Kidney tubule cell (primary cell): ENCODE measurements around the gene RELT.
"Not testable (repeated sequence)": the region's sequence is repeated elsewhere in the genome, so short reads cannot be mapped to it uniquely, and the experiment has no call there.

Experiments
- DNase-seq: peaks from one replicate; pipeline ENCODE4 v3.0.0-alpha.2; 2018; ENCODE audit warnings: low spot score

Gene RELT

DNA sequence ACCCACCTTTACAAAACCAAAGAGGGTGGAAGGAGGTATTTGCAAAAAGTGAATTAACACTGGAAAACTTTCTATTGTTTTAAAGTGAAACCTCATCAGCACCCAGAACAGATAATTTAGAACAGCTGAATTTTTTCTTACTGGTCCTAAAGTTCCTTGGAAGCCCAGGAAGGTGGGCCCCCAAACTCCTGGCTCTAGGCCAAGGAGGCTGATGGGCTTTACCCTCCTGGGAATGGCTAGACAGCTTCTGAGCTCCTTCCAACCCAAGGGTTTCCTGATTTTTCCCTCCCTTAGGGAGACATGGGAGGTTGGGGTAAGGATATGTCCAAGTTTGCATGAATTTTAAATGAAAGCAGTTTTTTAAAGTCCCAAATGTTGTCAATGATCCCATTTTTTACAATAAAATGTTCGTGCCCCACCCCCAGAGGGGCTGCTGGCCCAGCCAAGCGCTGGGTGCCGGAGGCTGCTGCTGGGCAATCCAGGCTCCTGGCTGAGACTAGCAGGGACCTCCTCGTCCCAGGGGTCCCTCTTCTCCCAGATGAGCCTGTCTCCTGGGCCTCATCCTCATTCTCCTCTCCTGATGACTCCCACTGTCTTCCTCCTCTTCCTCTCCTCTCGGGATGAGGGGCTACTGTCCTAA is 28.4 kb downstream of the RELT start:
- no peak for DNase-seq

DNA sequence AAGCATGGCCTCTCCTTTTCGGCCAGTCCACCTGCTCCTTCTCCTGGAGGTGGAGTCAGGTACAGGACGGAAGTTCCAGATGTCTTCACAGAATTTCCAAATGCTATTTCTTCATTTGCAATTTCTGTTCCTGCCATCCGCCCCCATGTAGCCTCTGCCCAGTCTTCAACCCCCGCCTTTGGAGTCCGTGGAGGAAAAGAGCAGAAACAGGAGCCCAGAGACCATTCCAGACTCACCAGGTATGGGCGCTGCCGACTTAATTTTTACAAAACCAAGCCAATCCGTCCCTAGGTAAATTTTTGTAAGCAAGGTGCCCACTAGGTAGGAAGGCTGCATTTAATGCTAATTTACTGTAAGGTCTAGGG is 28.9 kb downstream of the RELT start:
- no peak for DNase-seq

DNA sequence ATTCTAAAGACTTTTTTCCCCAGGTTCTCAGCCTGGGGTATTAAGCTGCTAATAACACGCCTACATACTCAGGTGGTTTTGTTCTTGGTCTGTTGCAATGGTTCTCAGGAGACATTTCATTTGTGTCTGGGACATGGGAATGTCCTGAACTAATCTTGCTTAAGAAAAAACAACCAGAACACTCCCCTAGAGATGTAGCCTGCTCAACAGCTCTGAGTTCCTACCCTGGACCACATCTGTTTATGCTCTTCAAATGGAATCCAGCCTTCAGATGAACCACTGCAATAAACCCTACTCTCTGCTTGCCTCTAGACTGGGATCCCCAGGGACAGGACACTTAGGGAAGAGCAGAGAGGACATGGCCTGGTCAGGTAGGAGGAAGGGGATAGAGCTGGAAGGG is 29.9 kb downstream of the RELT start:
- DNase-seq, result no peak

DNA sequence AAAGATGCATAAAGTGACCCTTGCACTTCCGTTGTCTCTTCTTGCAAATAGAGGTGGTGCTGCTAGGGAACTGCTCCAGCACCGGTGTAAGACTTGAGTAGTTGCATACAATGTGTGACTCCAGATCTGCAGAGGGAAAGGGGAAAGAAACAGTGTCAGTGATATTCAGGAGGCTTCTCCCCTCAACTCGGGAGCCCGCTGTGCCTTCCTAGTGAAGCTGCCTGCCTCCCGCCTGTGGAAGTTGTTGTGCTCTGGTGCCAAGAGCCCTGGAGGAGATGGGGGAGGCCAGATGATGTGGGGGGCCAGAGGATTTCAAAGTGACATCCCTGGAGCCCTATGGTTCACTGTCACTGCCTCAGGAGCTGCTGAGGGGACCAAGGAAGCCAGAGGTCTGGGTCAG is 30.4 kb downstream of the RELT start:
- DNase-seq, result no peak

DNA sequence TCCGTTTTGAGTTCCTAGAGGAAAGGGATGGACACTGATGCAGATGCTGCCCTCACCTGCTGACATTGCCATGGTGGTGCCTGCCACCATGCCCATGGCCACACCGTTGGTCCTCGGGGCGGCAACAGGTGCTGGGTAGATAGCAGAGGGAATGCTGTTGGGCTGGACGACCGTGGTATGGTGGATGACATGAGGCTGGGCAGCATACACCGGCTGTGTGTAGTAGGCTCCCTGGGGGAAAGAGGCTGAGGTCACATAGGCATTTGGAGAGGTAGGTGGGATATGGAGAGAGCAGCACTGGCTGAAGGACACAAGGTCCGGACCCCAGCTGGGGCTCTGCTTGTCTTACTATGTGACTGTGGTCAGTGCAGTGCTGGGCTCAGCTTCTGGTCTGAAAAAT is 33.2 kb downstream of the RELT start:
- DNase-seq, result no peak

DNA sequence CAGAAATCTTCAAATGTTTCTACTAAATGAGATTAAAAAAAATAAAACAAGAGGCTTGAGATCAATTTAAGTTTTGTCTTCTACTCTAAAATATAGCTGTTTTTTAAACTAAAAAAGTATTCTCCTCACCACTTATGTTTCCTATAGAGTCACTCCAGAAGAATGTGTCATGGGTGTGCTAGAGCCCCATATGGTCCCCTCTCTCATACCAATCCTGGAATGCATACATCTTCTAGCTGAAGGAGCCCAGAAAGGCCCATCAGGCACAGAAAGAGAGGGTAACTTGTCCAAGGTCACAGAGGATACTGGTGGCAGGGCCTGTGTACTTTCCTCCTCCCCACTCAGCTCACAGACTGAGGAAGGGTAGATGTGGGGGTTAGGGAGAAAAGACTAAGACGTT is 34.4 kb downstream of the RELT start:
- no peak for DNase-seq

DNA sequence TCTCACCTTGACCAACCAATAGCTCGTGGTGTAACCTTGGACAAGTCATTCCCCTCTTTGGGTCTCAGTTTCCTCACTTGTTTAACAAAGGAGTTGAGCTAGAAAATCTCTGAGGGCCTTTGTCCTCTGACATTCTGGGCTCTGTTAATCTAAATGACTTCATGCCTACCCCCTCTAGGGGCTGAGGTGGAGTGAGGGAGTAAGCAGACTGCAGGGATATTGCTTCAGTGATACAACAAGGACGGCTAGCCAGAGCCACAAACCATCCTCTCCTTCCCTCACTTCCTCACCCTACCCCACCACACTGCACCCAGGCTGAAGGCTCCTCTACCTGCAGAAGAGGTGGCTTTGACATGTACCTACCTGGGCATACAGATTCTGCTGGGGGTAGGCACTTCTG is 34.8 kb downstream of the RELT start:
- no peak for DNase-seq

DNA sequence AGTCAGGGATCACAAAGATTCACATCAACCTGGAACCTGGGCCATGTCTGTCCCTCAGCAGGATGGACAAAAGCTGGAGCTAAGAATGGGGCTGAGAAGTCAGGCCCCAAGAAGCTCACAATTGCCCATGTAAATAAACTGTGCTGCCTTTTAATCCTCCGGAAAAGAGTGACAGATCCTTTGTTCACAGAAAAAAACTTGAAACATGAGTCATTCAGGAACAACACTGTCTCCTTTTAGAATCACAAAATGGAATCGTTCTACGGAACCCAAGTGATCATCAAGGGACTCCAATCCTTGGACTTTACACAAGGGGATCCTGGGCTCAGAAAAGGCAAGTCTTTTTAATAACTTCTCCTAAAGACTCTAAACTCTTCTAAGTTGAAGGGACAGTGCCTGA is 36.1 kb downstream of the RELT start:
- no peak for DNase-seq

DNA sequence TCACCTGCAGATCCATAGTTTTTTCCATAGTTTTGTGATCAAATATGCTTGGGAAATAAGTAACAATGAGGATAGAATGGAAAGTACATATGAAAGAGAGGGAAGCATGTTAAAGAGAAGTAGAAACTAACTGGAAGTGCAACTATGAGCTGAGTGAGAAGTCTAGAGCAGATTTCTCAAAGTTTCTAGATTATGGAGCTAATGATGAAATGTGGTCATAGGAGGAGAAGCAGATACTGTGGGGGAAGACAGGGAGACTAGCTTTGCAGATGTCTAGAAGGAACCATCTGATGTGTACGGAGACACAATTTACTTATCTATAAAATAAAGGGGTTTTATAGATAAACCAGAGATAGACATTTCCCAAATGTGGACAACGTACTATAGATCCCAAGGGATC is 37.1 kb downstream of the RELT start:
- no peak for DNase-seq

DNA sequence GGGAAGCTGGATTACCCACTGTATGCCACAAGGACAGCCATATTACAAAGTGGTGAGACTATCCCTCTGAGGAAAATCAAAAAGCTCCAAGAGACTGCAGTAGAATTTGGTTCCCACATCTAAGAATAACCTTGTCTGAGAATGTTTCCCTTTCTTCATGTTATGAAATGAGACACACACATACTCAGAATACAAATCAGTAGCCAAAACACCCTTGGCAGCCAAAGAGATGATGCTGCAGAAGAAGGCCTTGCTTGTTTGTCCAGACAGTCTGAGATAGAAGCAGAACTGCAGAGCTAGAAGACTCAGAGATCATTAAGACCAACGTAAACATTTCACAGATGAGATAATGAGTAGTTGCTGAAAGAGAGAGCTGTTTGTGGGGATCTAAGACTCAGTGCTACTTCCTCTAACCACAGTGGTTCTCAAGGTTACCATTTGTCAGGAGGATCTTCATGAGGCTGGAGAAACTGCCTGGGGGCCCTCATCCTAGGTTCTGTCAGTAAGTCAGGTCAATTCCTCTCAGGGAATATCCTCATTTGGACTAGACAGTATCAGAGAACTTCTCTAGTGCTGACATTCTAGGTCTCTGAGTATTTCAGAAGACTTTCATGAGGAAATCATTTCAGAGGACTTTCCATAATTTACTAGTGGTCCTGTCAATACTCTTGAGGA is 38.9 kb downstream of the RELT start:
- DNase-seq, result no peak

DNA sequence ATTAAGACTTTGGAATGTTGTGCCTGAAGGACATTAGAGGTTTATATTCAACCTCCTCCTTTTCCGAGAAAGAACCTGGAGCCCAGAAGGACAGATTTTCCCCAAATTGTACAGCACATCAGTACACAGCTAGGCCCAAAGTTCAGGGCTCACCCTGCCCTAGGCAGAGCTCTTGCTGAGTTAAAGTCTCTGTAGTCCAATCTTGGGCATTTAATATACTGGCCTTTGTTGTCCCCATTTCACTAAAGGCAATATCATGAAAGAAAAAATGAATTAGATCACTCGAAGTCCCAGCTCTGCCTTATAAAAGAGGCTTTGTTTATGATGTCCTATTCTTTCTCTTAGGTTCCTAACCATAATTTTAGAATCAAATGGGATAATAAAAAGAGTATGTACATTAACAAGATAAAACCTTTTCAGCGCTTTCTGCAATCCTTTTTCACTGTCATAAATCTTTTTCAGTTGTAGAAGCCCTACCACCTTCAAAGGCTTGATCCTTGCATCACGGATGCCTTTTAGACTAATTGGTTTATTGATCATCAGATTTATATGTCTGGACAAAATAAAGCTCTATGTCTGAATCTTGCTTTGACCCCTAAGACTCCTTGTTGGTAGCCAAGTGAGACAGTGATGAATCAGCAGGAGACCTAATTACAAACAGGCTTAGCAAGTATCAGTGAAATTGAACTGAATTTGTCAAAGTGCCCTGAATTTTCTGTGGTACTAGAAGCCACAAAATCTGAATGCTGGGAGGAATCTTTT is 39.8 kb downstream of the RELT start:
- DNase-seq, result no peak

DNA sequence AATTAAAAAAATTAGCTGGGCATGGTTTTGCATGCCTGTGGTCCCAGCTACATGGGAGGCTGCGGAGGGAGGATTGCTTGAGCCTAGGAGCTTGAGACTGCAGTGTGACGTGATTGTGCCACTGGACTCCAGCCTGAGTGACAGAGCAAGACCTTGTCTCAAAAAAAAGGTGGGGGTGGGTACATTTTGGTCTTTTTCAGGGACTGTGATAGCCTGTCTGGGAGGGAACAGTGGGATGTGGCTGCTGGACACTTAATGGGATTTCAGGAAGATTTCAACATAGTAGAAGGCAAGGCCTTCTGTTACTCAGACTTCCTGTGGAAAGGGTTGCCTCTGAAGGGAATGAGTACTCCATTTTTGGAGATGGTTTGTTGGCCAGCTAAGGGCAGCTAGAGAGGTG is 40.6 kb downstream of the RELT start:
- DNase-seq, result no peak

DNA sequence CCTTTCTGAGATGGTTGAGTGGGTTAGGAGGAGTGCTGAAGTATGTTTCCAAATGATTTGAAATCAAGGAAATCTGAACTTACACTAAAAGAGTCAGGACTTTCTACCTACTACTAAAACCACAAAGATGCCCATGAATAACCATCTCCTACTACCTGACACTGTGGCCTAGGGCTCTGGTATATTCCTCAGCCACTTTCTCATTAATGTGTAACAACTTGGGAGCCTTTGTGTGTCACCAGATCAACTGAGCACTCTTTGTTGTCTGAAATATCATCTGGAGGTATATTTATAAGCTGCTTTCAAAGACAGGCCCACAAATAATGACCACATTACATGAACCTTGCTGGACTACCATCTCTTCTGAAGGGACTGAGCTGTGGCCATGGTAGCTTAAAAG is 43.9 kb downstream of the RELT start:
- DNase-seq, result peak; percentile 84

DNA sequence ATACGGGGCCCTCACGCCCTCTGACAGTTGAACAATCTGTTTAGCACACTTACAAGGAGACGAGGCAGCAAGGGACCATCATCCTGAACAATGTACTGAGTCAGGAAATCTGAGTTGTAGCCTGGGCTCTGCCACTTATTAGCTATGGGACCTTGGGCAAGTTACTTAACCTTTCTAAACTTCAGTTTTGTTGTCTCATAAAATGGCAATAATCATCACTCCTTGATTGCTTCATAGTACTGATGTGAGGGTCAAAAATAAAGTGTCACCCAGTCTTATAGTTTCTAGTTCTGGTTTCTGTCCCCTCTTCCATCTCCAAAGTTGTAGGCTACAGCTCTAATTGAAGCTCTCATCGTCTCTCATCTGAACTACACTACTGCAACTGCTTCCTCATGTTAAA is 46.7 kb downstream of the RELT start:
- DNase-seq, result no peak

DNA sequence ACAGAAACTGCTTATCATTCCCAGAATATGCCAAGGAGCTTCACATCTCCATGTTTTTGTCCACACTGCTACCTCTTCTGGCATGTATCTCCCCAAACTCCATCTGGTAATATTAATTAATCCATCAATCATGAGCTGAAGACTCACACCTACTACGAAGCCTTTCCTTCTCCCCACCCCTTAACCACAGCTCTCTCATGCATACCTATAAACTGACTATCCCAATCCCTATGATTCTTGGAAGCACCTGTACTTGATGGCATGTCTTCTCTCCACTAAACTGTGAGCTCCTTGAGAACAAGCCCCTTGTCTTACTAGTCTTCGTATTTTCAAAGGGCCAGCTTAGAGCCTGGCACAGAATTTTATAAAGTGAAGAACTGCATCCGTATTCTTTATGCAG is 47.3 kb downstream of the RELT start:
- DNase-seq, result peak; percentile 46

DNA sequence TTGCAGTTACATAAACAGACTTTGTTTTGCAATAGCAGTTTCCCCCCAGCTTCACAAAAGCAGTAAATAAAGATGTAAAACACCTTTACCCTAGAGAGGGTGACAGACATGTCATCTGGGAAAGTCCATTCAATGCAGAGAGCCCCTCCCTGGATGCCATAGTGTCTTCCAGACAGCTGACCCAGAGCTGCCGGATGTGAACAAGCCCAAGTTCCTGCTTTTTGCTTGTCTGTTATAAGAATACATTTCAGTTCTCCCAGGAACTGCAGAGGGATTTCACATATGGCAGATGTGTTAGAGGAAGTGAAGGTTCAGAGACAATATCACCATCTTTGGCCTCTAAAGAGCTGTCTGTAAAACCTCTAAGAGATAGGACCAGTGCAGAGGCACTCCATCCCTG is 48.9 kb downstream of the RELT start:
- no peak for DNase-seq

DNA sequence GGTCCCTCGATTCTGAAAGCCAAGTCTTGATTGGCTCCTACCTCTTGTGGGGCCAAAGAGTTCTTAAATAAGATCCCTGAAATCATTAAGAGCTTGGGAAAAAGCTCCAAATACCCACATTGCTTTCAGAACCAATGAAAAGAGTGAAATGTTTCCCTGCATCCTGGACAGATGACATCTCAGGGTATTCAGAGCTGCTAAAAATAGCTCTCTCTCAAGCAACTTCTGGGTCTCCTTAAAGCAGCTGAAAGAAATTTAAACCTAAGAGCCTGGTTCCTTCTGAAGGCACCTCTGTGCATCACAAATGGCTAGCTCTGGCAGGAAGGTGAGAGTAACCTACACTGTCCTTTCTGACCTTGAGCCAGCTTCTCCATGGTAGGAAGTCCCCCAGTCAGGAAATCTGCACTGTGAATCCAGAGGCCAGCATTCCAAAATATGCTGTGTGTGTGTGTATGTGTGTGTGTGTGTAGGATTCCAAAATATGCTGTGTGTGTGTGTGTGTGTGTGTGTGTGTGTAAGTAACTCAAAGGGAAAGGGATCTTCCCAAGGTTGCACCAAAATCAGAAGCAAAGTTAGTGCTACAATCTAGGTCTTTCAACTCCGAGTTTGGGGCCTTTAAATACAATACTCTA is 50.1 kb downstream of the RELT start:
- DNase-seq, result no peak

DNA sequence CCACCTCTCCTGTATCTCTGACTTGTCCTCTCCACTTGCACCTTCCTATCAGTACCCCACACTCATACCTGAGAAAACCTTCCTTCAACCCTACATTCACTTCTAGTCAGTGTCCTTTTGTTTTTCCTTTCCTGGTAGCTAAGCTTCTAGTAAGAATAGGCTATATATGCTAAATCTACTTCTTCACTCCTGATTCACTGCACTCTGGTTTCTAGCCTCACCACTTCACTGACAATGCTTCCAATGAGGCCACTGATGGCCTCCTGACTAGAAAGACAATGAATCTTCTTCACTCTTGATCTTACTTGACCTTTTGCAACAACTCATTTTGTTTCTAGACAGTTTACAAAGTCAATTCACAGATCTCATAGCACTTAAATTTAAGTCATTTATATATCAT is 52.0 kb downstream of the RELT start:
- DNase-seq, result no peak

DNA sequence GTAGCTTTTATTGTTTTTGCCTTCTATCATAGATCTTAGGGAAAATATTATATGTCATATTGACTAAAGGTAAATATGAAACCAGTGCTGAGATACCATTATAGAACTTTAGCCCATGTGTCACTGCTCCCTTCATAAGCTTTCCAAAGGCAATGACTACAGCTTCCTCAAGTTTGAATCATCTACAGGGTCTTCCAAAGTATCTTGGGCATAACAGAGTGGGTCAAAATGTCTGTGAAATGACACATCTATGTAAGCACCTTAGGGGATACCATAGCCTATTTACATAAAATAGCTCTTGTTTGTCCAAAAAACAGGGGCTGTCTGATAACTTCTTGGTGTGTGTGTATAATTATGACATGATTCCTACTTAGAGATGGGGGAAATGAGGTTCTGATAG is 52.5 kb downstream of the RELT start:
- no peak for DNase-seq

DNA sequence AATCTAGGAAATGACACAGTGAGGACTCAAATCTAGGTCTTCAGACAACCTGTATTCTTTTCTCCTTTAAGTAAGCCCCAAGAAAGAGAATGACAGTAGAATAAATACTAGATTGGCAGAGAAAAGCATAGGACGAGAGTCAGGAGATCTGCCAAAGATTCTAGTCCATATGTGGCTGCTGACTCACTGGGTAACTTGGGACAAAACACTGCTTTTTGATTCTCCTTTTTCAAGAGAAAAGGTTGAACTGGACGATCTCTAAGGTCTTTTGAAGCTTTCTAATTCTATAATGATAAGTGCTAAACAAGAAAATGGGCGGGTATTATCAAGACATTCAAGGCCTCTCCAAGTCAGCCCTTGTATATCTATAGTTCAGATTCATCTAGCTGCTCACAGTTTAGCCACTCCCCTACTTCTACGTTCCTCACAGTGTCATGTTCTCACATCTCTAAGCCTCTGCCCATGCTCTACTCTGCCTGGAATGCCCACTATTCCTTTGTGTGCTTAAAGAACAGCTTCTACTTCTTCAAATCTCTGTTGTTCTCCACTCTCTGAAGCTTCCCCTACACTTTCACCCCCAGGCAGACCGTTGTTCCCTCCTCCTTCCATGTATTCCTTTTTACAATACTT is 53.0 kb downstream of the RELT start:
- DNase-seq, result no peak

DNA sequence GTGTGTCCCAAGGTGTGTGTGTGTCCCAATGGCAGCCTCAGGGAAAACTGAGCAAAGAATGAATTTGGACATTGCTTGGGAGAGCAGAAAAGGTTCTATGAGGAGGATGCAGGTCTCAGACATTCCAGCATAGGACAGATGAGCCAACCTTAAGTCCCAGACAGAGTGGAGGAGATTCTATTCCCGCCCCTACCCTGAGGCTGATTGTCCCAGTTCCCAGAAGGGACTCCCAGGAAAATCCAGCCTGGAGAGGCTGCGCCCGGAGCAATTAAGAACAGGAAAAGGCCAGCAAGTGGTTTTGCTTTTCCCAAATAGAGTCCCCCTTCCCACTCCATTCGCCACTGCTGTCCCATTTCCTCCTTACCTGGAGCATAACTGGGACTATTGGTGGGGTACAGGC is 54.1 kb downstream of the RELT start:
- no peak for DNase-seq

DNA sequence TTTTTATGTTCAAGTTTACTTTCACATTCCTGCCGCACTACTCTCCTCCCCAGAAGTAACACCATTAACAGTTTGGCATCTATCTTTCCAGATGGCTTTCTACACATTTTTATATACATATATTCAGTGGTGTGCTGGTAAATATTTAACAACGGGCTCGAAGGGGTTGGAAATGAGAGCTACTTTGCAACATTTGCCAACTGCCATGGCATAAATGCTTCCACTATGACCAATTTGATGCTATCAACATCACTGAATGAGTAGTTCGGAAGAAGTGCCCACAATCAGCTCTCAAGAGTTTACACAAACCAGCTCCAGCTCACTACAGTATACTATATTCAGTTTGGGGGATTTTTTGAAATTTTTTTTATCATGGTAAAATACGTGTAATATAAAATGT is 55.2 kb downstream of the RELT start:
- no peak for DNase-seq

DNA sequence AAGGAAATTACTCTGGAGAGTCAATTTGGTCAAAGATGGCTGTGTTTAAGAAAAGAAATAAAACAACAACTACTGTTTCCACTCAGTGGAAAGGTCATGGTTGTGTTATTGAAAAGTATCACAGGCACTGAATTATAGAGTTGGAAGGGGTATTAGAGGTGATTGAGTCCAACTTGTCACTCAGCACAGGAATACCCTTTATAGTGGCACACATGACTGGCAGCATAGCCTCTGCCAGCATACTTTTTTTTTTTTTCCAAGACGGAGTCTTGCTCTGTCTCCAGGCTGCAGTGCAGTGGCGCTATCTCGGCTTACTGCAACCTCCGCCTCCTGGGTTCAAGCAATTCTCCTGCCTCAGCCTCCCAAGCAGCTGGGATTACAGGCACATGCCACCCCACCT is 60.7 kb downstream of the RELT start:
- not testable (repeated sequence) for DNase-seq
